ENCODE results near the gene MCOLN2.

GRCh38 chr1:85019994-85020393 is 23.1 kb upstream of the MCOLN2 start:
- no peak for TF ChIP-seq CTCF (IDR thresholded peaks at IDR 0.05; ENCODE audit: borderline replicate concordance, extremely low read depth, low read length, poor library complexity, severe bottlenecking)
- no peak for TF ChIP-seq EZH2 (IDR thresholded peaks at IDR 0.05; ENCODE audit: borderline replicate concordance, low read depth, low read length, severe bottlenecking)

All from DND-41 (cell line).